Measurements from ENCODE around the gene MYLK.

Gene MYLK

GRCh38 chr3:123685780-123686179, 198.4 kb downstream of the MYLK start:
- Histone ChIP-seq H3K27ac (no peak overlapping the region), H3K27me3 (no peaks in the 10 kb centered on the region), H3K9me3 (no peaks in the 10 kb centered on the region), H3K4me3 (ENCODE audit: low read depth in 1 of 2, low read length in 1 of 2) (no peak overlapping the region), H3K36me3 (no peaks in the 10 kb centered on the region), H3K4me1 (ENCODE audit: control insufficient read depth in 1 of 2, insufficient read depth in 1 of 2, low read depth in 1 of 2, low read length in 1 of 2) (no peaks in the 10 kb centered on the region)
- TF ChIP-seq CTCF (IDR thresholded peaks at IDR 0.05), result no peak

GRCh38 chr3:123684636-123685035, 199.5 kb downstream of the MYLK start:
- TF ChIP-seq CTCF (IDR thresholded peaks at IDR 0.05), result no peak
- Histone ChIP-seq H3K9me3 (no peaks in the 10 kb centered on the region), H3K36me3 (no peaks in the 10 kb centered on the region)

DNA sequence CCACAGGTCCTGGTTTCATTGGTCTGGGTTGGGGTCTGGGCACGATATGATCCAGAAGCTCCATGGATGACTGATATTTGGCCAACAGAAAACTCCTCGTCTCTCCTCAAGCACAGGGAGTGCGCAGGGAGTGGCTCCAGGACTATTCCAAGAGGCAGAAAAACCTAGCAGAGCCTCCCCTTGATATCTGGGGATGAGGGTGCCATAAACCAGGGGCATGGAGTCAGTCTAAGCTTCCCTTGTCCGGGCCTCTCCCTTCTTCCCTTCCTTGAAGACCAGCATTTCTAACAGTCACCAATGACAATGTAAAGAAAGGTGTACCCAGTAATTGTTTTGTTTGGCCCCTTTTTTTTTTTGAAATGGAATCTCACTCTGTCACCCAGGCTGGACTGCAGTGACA, 199.9 kb downstream of the MYLK start:
- Histone ChIP-seq H3K27me3 (no peaks in the 10 kb centered on the region), H3K4me1 (ENCODE audit: control insufficient read depth in 1 of 2, insufficient read depth in 1 of 2, low read depth in 1 of 2, low read length in 1 of 2) (no peaks in the 10 kb centered on the region), H3K4me3 (ENCODE audit: low read depth in 1 of 2, low read length in 1 of 2) (no peak overlapping the region), H3K27ac (no peak overlapping the region), H3K36me3 (no peaks in the 10 kb centered on the region), H3K9me3 (no peaks in the 10 kb centered on the region)
- no peak for TF ChIP-seq CTCF (IDR thresholded peaks at IDR 0.05)

More at GRCh38 chr3:123684636-123685035, 199.5 kb downstream of the MYLK start:
- no peak overlapping the region for H3K27ac ChIP-seq
- H3K27me3 ChIP-seq, result no peaks in the 10 kb centered on the region
- no peak overlapping the region for H3K4me3 ChIP-seq (ENCODE audit: low read depth in 1 of 2, low read length in 1 of 2)
- no peaks in the 10 kb centered on the region for H3K4me1 ChIP-seq (ENCODE audit: control insufficient read depth in 1 of 2, insufficient read depth in 1 of 2, low read depth in 1 of 2, low read length in 1 of 2)

GRCh38 chr3:123683505-123684154, 200.5 kb downstream of the MYLK start:
- H3K27me3 ChIP-seq, result no peaks in the 10 kb centered on the region
- no peaks in the 10 kb centered on the region for H3K9me3 ChIP-seq
- H3K4me3 ChIP-seq (ENCODE audit: low read depth in 1 of 2, low read length in 1 of 2), result no peak overlapping the region
- H3K27ac ChIP-seq, result no peak overlapping the region
- H3K4me1 ChIP-seq (ENCODE audit: control insufficient read depth in 1 of 2, insufficient read depth in 1 of 2, low read depth in 1 of 2, low read length in 1 of 2), result no peaks in the 10 kb centered on the region
- TF ChIP-seq CTCF (IDR thresholded peaks at IDR 0.05), result no peak
- no peaks in the 10 kb centered on the region for H3K36me3 ChIP-seq

- no peaks in the 10 kb centered on the region for H3K36me3 ChIP-seq
- no peaks in the 10 kb centered on the region for H3K4me1 ChIP-seq (ENCODE audit: control insufficient read depth in 1 of 2, insufficient read depth in 1 of 2, low read depth in 1 of 2, low read length in 1 of 2)
- no peaks in the 10 kb centered on the region for H3K27me3 ChIP-seq
- no peaks in the 10 kb centered on the region for H3K9me3 ChIP-seq
- no peak overlapping the region for H3K4me3 ChIP-seq (ENCODE audit: low read depth in 1 of 2, low read length in 1 of 2)
- no peak for TF ChIP-seq CTCF (IDR thresholded peaks at IDR 0.05)
- H3K27ac ChIP-seq, result no peak overlapping the region
These were observed 201.2 kb downstream of the MYLK start for GRCh38 chr3:123682781-123683504.
